SW480 (cell line): ENCODE data around the gene VIPR2.
"Not testable (repeated sequence)": the region's sequence is repeated elsewhere in the genome, so short reads cannot be mapped to it uniquely, and the experiment has no call there.

Experiments used
- DNase-seq: peaks from one replicate; pipeline ENCODE4 v3.0.0-alpha.2; 2016; ENCODE audit warnings: low spot score

Gene VIPR2

DNA sequence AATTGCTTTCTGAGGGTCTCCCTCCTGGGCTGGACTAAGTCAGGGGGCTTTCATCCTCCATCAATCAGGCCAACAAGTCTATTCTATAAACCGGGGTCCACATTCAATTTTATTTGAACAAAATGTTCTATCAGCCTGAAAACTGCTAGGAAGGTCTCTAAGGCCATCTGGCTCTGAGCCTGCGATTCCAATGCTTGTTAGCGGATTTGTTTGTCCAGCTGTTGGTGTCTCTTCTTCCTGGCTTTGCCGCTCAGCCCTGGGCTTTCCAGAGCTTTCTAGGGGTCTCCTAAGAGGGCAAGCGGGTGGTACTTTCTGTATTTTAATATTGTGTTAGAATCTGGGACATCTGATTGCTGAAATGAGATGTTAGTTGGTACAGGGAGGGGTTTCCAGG lies 136.7 kb downstream of the VIPR2 start:
- DNase-seq, result no peak

DNA sequence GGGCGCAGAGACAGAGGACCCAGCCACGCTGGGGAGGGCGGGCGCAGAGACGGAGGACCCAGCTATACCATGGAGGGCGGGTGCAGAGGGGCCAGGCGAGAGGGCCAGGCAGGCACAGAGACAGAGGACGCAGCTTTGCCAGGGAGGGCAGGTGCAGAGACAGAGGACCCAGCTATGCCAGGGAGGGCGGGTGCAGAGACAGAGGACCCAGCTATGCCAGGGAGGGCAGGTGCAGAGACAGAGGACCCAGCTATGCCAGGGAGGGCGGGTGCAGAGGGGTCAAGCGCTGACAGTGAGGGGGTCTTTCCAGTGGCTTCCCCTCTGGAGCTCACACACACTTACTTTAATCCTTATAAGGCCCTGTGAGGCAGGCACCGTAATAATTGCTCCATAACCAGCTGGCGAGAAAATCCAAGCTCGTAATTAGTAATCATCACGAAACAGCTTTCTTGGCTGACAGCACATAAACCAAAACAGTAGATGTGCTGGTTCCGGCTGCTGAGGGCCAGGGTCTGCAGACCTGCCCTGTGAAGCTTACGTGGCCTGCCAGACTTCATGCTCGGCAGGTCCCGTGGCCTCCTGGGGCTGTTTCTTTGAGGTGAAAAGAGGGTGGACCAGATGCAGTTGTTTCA lies 137.2 kb downstream of the VIPR2 start:
- no peak for DNase-seq

DNA sequence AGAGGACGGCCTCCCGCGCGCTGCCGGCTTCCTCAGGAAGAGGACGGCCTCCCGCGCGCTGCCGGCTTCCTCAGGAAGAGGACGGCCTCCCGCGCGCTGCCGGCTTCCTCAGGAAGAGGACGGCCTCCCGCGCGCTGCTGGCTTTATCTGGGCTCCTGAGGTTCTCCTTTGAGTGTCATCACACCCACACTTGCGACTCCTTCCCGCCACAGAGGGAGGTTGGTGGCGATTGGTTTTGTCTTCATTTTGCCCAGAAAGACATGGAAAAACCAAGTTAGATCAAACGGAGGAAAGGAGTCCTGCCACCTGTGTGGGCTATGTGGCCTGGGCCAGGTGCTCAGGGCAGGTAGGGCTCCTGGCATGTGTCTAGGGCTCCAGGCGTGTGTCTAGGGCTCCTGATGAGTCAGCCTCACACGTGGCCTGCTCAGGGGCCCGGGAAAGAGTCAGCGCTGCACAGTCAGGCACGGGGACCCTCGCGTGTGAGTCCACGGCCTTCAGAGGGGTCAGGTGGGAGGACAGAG lies 138.0 kb downstream of the VIPR2 start:
- DNase-seq, result peak; percentile 53

DNA sequence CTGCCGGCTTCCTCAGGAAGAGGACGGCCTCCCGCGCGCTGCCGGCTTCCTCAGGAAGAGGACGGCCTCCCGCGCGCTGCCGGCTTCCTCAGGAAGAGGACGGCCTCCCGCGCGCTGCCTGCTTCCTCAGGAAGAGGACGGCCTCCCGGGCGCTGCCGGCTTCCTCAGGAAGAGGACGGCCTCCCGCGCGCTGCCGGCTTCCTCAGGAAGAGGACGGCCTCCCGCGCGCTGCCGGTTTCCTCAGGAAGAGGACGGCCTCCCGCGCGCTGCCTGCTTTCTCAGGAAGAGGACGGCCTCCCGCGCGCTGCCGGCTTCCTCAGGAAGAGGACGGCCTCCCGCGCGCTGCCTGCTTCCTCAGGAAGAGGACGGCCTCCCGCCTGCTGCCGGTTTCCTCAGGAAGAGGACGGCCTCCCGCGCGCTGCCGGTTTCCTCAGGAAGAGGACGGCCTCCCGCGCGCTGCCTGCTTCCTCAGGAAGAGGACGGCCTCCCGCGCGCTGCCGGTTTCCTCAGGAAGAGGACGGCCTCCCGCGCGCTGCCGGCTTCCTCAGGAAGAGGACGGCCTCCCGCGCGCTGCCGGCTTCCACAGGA lies 138.6 kb downstream of the VIPR2 start:
- DNase-seq, result not testable (repeated sequence)

DNA sequence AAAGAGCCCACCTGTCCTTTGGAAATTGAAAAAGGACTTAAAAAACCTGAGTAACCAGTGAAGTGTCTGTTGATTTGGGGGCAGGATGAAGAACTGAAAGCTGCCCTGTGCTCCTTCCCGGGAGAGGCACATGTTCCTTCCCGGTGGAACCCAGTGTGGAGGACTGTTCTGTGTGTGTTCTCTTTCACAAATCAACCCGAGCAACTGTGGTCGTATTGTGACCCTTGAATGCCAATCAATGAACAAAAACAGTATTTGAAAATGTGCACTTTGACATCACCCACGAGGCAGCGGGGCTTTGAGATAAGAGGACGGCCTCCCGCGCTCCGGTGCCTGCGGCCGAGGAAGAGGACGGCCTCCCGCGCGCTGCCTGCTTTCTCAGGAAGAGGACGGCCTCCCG lies 139.0 kb downstream of the VIPR2 start:
- DNase-seq, result no peak

DNA sequence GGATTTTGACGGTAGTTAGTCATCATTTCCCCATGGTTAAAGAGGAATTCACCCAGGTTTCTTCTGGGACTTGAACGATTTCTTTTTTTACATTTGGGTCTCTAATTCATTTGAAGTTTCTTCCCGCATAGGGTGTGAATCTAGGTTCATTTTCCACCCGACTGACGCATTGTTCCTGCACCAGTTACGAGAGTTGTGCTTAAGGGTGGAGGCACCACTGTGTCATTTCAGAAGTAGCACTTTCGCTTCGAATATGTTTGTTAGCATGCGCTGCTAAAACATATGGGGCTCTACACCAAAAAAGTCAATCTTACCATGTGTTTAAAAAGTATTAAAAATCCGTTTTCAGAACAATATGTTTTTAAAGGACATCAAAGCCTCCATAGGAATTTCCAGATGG lies 140.3 kb downstream of the VIPR2 start:
- no peak for DNase-seq

DNA sequence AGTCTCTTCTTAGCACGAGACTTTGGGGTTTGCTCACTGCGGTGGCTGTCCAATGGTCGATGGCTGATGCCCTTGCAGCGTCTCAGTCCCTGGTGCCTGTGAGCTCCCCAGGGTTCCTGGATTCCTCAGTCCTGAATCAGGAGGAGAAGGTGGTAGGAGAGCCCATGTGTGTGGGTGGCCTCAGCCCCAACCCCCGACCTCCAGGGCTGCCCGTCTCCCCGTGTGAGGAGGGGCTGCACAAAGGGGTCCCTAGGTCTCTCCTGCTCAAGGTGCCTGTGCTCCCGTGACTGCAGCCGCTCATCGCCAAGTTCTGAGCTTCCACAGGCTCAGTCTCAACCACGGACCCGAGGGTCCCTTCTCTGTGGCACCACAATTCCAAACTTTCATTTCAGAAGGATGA lies 142.9 kb downstream of the VIPR2 start:
- no peak for DNase-seq

GRCh38 chr7:159000859-159001435 lies 143.7 kb downstream of the VIPR2 start:
- DNase-seq, result no peak

- DNase-seq, result no peak
Measured at GRCh38 chr7:159000070-159000469, 144.6 kb downstream of the VIPR2 start.

GRCh38 chr7:158999496-158999895 lies 145.2 kb downstream of the VIPR2 start:
- no peak for DNase-seq

DNA sequence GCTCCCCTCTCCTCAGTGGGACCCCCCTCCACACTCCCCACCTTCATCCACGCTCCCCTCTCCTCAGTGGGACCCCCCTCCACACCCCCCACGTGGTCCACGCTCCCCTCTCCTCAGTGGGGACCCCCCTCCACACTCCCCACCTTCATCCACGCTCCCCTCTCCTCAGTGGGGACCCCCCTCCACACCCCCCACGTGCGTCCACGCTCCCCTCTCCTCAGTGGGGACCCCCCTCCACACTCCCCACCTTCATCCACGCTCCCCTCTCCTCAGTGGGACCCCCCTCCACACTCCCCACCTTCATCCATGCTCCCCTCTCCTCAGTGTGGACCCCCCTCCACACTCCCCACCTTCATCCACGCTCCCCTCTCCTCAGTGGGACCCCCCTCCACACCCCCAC lies 146.4 kb downstream of the VIPR2 start:
- DNase-seq, result not testable (repeated sequence)

DNA sequence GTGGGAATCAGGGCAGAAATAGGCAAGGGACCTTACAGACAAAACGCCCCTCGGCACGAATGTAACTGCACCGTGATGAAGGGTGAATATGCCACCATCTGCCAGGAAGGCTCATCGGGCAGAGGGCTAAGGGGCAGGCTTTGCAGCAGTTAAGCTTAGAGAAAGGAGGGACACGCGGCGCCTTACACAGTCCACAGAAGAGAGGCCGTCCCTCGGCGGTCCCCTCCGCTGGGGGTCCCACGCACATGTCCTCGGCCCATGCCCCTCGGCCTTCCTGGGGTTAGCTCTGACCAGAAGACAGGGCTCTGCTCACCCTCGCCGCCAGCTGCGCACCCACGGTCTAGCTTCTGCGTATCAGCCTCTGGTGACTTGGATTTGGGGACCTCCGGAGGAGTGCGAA lies 147.2 kb downstream of the VIPR2 start:
- DNase-seq, result no peak

- DNase-seq, result no peak
Measured at GRCh38 chr7:158997110-158997453, 147.6 kb downstream of the VIPR2 start.

DNA sequence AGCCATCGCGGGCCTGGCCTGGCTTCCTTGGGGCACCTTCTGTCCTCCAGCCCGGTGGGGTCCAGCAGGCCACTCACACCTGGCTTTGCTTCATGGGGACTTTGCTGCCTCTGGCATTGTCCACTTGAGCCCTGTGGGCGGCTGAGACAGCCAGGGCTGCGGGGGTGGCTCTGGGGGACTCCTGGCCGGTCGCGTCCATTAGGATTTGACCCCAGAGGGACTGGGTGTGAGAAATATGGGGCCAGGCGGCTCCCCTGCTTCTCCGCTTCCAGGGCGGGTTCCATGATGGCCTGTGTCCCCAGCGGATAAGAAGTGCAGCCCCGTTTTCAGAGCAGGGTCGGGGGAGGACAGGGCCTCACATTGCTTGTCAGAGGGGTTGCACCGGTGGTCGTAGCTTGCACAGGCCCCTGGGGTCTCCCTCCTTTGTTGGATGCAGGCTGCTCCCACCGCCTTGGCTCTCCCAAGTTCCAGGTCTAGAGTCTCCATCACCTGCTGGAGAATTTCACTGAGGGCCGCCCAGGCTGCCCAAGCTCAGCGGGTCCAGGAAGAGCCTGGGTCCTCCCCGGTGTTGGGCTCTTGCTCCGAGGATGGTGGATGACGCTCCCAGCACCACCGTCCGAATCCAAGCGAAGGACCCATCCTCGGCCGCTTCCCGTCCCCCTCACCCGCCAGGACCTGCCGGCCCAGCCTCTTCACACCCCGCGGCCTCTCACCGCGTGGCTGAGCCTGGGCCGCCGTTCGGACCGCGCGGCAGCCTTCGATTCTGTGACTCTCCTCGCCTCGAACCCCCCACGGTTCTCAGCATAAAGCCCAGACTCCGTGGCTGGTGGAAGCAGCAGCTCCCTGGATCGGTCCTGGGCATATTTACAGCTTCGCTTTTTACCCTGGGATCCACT lies 148.2 kb downstream of the VIPR2 start:
- no peak for DNase-seq

- DNase-seq, result no peak
Measured at GRCh38 chr7:158995514-158995913, 149.2 kb downstream of the VIPR2 start.

DNA sequence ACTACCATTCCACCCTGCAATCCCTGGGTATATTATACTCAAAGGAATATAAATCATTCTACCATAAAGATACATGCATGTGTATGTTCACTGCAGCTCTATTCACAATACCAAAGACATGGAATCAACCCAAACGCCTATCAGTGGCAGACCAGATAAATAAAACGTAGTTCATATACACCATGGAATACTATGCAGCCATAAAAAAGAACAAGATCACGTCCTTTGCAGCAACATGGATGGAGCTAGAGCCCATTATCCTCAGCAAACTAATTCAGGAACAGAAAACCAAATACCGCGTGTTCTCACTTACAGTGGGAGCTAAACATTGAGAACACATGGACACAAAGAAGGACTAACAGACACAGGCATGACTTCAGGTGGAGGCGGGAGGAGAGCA lies 150.0 kb downstream of the VIPR2 start:
- DNase-seq, result no peak

GRCh38 chr7:158993591-158993990 lies 151.1 kb downstream of the VIPR2 start:
- no peak for DNase-seq

DNA sequence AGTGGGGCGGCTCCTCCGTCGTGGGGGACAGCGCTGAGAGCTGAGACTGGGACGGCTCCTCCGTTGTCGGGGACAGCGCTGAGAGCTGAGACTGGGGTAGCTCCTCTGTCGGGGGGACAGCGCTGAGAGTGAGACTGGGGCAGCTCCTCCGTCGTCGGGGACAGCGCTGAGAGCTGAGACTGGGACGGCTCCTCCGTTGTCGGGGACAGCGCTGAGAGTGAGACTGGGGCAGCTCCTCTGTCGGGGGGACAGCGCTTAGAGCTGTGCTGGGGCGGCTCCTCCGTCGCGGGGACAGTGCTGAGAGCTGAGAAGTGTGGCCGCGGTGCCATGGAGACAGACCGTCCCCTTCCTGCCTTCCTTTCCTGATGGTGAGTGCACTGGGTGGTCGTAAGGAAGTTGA lies 151.9 kb downstream of the VIPR2 start:
- no peak for DNase-seq

GRCh38 chr7:158991824-158992621 lies 152.6 kb downstream of the VIPR2 start:
- no peak for DNase-seq

DNA sequence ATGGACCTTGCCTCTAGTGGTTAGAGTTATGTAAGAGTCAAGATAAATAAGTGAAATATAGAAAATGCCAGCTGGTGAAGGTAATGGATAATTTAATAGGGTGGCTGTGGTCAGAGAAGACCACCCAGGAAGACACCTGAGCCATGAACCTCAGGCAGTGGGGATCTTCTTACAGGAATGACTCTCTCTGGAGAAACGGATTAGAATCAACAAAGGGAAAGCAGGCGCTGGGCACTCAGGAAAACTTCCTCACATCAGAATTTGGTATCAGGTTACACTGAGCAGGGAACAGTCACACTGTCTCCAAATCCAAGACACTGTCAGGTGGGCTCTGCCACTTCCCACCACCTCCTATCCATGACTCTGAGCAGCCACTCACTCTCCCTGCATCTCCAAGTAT lies 155.7 kb downstream of the VIPR2 start:
- DNase-seq, result no peak

DNA sequence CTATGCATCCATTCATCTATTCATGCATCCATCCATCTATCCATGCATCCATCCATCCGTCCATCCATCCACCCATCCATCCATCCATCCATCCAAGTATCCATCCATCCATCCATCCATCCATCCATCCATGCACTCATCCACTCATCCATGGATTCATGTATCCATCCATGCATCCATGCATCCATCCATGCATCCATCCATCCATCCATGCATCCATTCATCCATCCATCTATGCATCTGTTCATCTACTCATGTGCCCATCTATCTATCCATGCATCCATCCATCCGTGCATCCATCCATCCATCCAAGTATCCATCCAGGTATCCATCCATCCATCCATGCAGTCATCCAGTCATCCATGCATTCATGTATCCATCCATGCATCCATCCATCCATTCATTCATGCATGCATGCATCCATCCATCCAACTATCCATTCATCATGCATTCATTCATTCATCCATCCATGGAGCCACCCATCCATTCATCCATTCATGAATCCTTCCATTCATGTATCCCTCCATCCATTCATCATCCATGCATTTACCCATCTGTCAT lies 156.3 kb downstream of the VIPR2 start:
- no peak for DNase-seq

GRCh38 chr7:158987691-158988090 lies 157.0 kb downstream of the VIPR2 start:
- no peak for DNase-seq
